GM23338 (cell line): ENCODE data around the gene ASXL3.

Source experiments
- EZH2 ChIP-seq: fragments of 200-600 bp; sonication (generic); IDR thresholded peaks from one replicate; pipeline ENCODE4 v1.8.0; 2017; ENCODE audit warnings: antibody characterized with exemption, mild to moderate bottlenecking, low read depth; ENCODE audit not compliant: unreplicated experiment
- EZH2phosphoT487 ChIP-seq: fragments of 200-600 bp; sonication (generic); IDR thresholded peaks from one replicate; pipeline ENCODE4 v1.8.1; 2018; ENCODE audit warnings: antibody characterized with exemption; ENCODE audit not compliant: unreplicated experiment
- POLR2AphosphoS5 ChIP-seq: IDR thresholded peaks from 2 replicates; pipeline ENCODE4 v1.6.1; 2016; ENCODE audit warnings: antibody characterized with exemption, low read depth
- TF ChIP-seq, protein P1 (sequence below), 2 experiments: fragments of 200-600 bp in 1 of 2; sonication (generic) in 1 of 2; conservative IDR thresholded peaks; 2 replicates each; pipeline versions ENCODE4 v1.5.1 to v1.6.1; 2016 to 2017; ENCODE audit warnings: antibody characterized with exemption in 2 of 2, low read depth in 2 of 2, mild to moderate bottlenecking in 2 of 2, moderate library complexity in 1 of 2
- TF ChIP-seq, protein P2 (sequence below): IDR thresholded peaks from one replicate; pipeline ENCODE4 v1.6.1; 2018; ENCODE audit warnings: antibody characterized with exemption; ENCODE audit not compliant: unreplicated experiment

DNA sequence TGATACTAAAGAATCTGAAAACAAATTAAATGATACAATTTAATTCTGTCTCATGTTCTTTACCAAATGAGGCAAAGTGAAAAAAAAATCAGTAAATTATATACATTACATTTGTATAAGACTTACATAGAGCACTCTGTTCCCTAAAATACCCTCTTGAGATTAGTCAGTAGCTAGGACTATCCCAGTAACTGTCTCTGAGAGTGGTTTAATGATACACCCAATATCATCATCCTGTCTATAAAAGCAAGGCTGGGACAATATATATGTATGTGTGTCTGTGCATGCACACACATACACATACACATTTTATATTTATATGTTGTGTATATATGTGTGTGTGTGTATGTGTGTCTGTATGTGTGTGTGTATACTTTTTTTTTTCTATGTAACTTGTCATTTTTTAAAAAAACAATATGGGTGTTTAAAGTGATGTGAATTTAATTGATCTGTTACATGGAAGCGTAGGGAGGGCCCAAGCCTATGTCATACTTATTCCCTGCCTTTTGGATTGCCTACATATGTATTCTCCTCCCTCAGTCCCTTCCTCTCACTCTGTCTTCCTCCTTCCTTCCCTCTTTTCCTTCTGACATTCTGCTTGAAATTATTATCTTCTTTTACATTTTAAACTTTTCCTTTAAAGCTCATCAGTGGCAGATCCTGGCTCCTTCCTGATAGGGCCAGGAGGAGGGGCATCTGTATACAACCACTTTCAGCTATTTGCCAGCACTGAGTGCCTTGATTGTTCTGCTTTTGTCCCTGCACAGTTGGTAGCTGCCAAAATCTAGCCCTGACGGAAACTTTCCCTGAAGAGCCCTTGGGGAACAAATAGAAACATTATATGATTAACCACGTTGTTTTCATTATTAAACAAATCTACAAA, 6.8 kb downstream of the ASXL3 start:
- TF ChIP-seq EZH2 (no peak), POLR2AphosphoS5 (no peak), EZH2phosphoT487 (no peak)
- TF ChIP-seq, protein P1, sequence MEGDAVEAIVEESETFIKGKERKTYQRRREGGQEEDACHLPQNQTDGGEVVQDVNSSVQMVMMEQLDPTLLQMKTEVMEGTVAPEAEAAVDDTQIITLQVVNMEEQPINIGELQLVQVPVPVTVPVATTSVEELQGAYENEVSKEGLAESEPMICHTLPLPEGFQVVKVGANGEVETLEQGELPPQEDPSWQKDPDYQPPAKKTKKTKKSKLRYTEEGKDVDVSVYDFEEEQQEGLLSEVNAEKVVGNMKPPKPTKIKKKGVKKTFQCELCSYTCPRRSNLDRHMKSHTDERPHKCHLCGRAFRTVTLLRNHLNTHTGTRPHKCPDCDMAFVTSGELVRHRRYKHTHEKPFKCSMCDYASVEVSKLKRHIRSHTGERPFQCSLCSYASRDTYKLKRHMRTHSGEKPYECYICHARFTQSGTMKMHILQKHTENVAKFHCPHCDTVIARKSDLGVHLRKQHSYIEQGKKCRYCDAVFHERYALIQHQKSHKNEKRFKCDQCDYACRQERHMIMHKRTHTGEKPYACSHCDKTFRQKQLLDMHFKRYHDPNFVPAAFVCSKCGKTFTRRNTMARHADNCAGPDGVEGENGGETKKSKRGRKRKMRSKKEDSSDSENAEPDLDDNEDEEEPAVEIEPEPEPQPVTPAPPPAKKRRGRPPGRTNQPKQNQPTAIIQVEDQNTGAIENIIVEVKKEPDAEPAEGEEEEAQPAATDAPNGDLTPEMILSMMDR (conservative IDR thresholded peaks at IDR 0.05; ENCODE audit: low read depth in 2 of 2): no peak
- TF ChIP-seq, protein P2, sequence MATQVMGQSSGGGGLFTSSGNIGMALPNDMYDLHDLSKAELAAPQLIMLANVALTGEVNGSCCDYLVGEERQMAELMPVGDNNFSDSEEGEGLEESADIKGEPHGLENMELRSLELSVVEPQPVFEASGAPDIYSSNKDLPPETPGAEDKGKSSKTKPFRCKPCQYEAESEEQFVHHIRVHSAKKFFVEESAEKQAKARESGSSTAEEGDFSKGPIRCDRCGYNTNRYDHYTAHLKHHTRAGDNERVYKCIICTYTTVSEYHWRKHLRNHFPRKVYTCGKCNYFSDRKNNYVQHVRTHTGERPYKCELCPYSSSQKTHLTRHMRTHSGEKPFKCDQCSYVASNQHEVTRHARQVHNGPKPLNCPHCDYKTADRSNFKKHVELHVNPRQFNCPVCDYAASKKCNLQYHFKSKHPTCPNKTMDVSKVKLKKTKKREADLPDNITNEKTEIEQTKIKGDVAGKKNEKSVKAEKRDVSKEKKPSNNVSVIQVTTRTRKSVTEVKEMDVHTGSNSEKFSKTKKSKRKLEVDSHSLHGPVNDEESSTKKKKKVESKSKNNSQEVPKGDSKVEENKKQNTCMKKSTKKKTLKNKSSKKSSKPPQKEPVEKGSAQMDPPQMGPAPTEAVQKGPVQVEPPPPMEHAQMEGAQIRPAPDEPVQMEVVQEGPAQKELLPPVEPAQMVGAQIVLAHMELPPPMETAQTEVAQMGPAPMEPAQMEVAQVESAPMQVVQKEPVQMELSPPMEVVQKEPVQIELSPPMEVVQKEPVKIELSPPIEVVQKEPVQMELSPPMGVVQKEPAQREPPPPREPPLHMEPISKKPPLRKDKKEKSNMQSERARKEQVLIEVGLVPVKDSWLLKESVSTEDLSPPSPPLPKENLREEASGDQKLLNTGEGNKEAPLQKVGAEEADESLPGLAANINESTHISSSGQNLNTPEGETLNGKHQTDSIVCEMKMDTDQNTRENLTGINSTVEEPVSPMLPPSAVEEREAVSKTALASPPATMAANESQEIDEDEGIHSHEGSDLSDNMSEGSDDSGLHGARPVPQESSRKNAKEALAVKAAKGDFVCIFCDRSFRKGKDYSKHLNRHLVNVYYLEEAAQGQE: no peak
